ENCODE results near the gene RPTOR. TPM values are rescaled to one million over a fixed set of nuclear protein-coding genes. Genes with fewer than 3 reads are reported as not detected.

Gene RPTOR
- total RNA-seq, 1 donor: 30.0 TPM

- TF ChIP-seq CTCF (IDR thresholded peaks at IDR 0.05; ENCODE audit: insufficient read depth, low read length): no peak
- H3K4me3 ChIP-seq (ENCODE audit: low read depth, low read length): no peak overlapping the region
- no peak for DNase-seq (ENCODE audit: low read depth)
Observed at GRCh38 chr17:80639658-80640057, 95.0 kb downstream of the RPTOR start.

GRCh38 chr17:80640366-80641084 is 95.9 kb downstream of the RPTOR start:
- no peak for DNase-seq (ENCODE audit: low read depth)
- no peak for TF ChIP-seq CTCF (IDR thresholded peaks at IDR 0.05; ENCODE audit: insufficient read depth, low read length)
- H3K4me3 ChIP-seq (ENCODE audit: low read depth, low read length): no peak overlapping the region

DNA sequence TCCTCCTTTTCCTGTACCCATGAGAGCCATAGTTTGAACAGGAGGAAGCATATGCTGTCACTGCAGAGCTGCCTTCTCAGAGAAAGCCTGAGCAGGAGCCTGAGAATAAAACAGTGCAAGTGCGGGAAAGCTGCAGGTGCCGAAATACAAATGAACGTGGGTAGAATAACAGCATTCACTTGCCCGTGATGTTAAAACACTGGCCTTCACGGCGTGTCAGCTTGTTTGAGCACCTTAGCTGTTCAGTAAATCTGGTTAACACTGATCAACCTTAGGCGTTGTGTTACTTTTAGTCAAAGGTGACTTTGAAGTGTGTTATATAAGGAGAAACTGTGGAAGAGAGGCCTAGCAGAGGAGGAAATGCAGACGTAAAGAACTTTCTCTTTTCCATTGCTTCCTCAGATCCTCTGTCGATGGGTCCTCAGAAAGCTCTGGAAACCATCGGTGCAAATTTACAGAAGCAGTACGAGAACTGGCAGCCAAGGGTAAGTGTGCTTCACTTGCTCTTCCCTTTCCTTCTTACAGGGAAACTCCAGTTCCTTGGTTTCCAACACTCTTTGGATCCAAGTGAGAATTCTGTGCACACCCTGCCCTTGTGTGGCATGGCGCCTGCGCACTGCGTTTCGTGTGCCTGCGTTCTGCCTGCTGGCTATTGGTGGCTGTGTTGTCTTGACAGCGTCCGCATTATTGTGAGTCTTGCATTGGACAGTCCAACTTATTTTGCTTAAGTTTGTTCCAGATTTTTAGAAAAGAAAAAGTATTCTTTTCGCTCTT is 98.9 kb downstream of the RPTOR start:
- DNase-seq (ENCODE audit: low read depth): no peak
- TF ChIP-seq CTCF (IDR thresholded peaks at IDR 0.05; ENCODE audit: insufficient read depth, low read length): no peak
- H3K4me3 ChIP-seq (ENCODE audit: low read depth, low read length): no peak overlapping the region

GRCh38 chr17:80644536-80644935 is 99.9 kb downstream of the RPTOR start:
- no peak overlapping the region for H3K4me3 ChIP-seq (ENCODE audit: low read depth, low read length)
- DNase-seq (ENCODE audit: low read depth): no peak
- no peak for TF ChIP-seq CTCF (IDR thresholded peaks at IDR 0.05; ENCODE audit: insufficient read depth, low read length)

DNA sequence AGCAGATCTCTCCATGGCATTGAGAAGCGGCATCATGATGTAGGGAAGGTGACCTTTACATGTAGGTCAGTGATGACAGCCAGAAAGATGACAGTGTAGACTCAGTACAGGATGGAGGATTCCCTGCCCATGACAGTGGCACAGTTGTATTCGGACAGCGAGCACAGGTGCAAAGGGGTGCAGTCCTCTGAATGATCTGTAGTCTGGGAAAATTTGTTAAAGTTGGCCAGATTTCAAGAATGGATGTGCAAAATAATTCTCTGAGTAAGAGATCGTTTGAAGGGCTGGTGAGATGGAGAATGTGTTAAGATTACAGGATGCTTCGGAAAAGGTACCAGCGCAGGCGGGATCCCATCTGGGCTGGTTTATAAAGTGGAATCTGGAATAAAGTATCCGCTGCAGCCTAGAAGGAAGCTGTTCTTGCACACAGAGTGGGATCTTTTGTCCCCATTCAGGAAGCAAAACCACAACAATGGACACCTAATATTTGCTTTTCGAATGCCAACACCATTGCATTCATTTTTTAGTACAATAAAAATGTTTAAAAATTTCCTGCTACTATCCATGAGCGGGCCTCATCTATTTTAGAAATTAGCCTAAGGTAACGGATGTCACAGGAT is 101.2 kb downstream of the RPTOR start:
- no peak for TF ChIP-seq CTCF (IDR thresholded peaks at IDR 0.05; ENCODE audit: insufficient read depth, low read length)
- no peak for DNase-seq (ENCODE audit: low read depth)
- no peak overlapping the region for H3K4me3 ChIP-seq (ENCODE audit: low read depth, low read length)

DNA sequence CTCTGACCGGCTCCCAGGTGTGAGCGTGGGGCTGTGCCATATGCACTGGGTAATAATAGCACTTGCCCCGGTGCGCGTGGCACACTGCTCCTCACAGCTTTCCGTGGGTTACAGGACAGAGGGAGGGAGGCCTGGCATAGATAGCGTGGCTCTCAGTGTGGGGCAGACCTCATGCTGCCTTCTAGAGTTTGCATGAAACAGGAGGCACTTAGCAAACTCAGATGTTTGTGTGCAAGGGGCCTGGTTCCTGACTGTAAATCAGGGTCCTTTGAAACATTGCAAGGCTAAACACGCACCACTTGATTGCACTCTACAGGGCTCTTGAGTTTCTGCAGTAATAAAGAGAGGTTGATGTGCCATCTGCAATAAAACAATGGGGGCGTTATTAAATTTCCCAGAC is 101.7 kb downstream of the RPTOR start:
- H3K4me3 ChIP-seq (ENCODE audit: low read depth, low read length): no peak overlapping the region
- DNase-seq (ENCODE audit: low read depth): no peak
- TF ChIP-seq CTCF (IDR thresholded peaks at IDR 0.05; ENCODE audit: insufficient read depth, low read length): no peak

Measured in fibroblast of the aortic adventitia (primary cell).